ENCODE data around the gene GIMAP6.
"Not testable (repeated sequence)": the region's sequence is repeated elsewhere in the genome, so short reads cannot be mapped to it uniquely, and the experiment has no call there.

The GIMAP6 gene

GRCh38 chr7:150586068-150586784 is 46.0 kb downstream of the GIMAP6 start:
- in situ Hi-C loops (cut with MboI; ENCODE audit: low sequenced_read_pairs, unreplicated experiment) = no loop called here
- no peak for TF ChIP-seq CTCF (IDR thresholded peaks at IDR 0.05; ENCODE audit: borderline replicate concordance, control extremely low read depth, extremely low read depth, insufficient read depth, missing control alignments)
- DNase-seq (ENCODE audit: low spot score) = no peak

GRCh38 chr7:150585199-150585598 is 47.0 kb downstream of the GIMAP6 start:
- DNase-seq (ENCODE audit: low spot score) = no peak
- TF ChIP-seq CTCF (IDR thresholded peaks at IDR 0.05; ENCODE audit: borderline replicate concordance, control extremely low read depth, extremely low read depth, insufficient read depth, missing control alignments) = no peak
- in situ Hi-C loops (cut with MboI; ENCODE audit: low sequenced_read_pairs, unreplicated experiment) = no loop called here

GRCh38 chr7:150580638-150581394 is 51.4 kb downstream of the GIMAP6 start:
- no peak for TF ChIP-seq CTCF (IDR thresholded peaks at IDR 0.05; ENCODE audit: borderline replicate concordance, control extremely low read depth, extremely low read depth, insufficient read depth, missing control alignments)
- DNase-seq (ENCODE audit: low spot score) = no peak
- in situ Hi-C loops (cut with MboI; ENCODE audit: low sequenced_read_pairs, unreplicated experiment) = no loop called here

- in situ Hi-C loops (cut with MboI; ENCODE audit: low sequenced_read_pairs, unreplicated experiment); DNase-seq (ENCODE audit: low spot score): not testable (repeated sequence)
Measured at GRCh38 chr7:150579979-150580637, 52.1 kb downstream of the GIMAP6 start.

Measured in GM13976 (cell line).